Body of pancreas (tissue), 4 donors: ENCODE data around the gene SCEL. TPM values are rescaled to one million over a fixed set of nuclear protein-coding genes. Genes with fewer than 3 reads are reported as not detected.

Experiments
- ATAC-seq: fragments of 150-250 bp; one replicate; pipeline ENCODE4 v1.9.1; 2016
- DNase-seq, 4 donors: peaks; one replicate each; pipeline ENCODE4 v3.0.0-alpha.2; 2019
- H3K27ac ChIP-seq, 4 donors: fragments of 200-600 bp; sonication (generic); 1 replicate in 3 of 4; 2 replicates in 1 of 4; pipeline versions ENCODE4 v1.5.1 to v1.6.1; 2016 to 2019; ENCODE audit warnings: mild to moderate bottlenecking in 1 of 4, mixed read lengths in 1 of 4, moderate library complexity in 1 of 4
- H3K27me3 ChIP-seq, 2 donors: fragments of 200-600 bp; sonication (generic); one replicate each; pipeline ENCODE4 v1.6.0; 2016; ENCODE audit warnings: mild to moderate bottlenecking in 1 of 2
- H3K36me3 ChIP-seq, 2 donors: fragments of 200-600 bp; sonication (generic); replicated peaks in 1 of 2; 2 replicates each; pipeline ENCODE4 v1.5.1; 2016; ENCODE audit warnings: low read depth in 2 of 2; ENCODE audit not compliant: insufficient read depth in 1 of 2
- H3K4me1 ChIP-seq: fragments of 200-600 bp; sonication (generic); one replicate; pipeline ENCODE4 v1.6.0; 2016
- H3K4me3 ChIP-seq, 2 donors: fragments of 200-600 bp; sonication (generic); 1 replicate in 1 of 2; 2 replicates in 1 of 2; pipeline ENCODE4 v1.5.1; 2016 to 2019
- H3K9me3 ChIP-seq, 3 donors: fragments of 200-600 bp; sonication (generic); 1 replicate in 2 of 3; 2 replicates in 1 of 3; pipeline ENCODE4 v1.5.1; 2016
- POLR2A ChIP-seq, 3 donors: fragments of 450-650 bp; IDR thresholded peaks; one replicate each; pipeline ENCODE4 v1.6.1; 2016; ENCODE audit warnings: antibody characterized with exemption in 3 of 3, mild to moderate bottlenecking in 2 of 3
- WGBS, 2 donors: methylation state at CpG; one replicate each; pipeline ENCODE4 v1.1.5; 2017; 5-methylcytosine and 5-hydroxymethylcytosine counted together
- intact Hi-C: fragments of 100-400 bp; cut with DNase I; formaldehyde crosslinking; loops from one replicate; pipeline ENCODE4 v1.15.1; 2023
- total RNA-seq, 2 donors: library from RNA; depleted of rRNA; stranded (reverse); fragments of >200 nt; gene quantifications; one replicate each; pipeline ENCODE4 v1.1.0, GENCODE V29; 2016
- TF ChIP-seq, protein P1 (sequence below), 7 experiments: fragments of 450-650 bp in 4 of 7; fragments of 200-600 bp in 3 of 7; sonication (generic) in 3 of 7; IDR thresholded peaks; one replicate each; pipeline ENCODE4 v1.5.1; 2016 to 2019; ENCODE audit warnings: antibody characterized with exemption in 7 of 7

The SCEL gene
- total RNA-seq, 2 donors from 2014 or later: not detected

GRCh38 chr13:77558016-77558415 lies 22.5 kb downstream of the SCEL start:
- H3K36me3 ChIP-seq: no peaks in the 10 kb centered on the region
- DNase-seq (no peak), ATAC-seq (no peak)
- 79 to 81% methylated on average over 3 of the region's 3 CpGs for WGBS, 2 donors
- H3K4me1 ChIP-seq: peaks cover 4% of the 10 kb centered on the region
- H3K4me3 ChIP-seq: no peak overlapping the region
- no peak overlapping the region for H3K27ac ChIP-seq
- TF ChIP-seq, protein P1, sequence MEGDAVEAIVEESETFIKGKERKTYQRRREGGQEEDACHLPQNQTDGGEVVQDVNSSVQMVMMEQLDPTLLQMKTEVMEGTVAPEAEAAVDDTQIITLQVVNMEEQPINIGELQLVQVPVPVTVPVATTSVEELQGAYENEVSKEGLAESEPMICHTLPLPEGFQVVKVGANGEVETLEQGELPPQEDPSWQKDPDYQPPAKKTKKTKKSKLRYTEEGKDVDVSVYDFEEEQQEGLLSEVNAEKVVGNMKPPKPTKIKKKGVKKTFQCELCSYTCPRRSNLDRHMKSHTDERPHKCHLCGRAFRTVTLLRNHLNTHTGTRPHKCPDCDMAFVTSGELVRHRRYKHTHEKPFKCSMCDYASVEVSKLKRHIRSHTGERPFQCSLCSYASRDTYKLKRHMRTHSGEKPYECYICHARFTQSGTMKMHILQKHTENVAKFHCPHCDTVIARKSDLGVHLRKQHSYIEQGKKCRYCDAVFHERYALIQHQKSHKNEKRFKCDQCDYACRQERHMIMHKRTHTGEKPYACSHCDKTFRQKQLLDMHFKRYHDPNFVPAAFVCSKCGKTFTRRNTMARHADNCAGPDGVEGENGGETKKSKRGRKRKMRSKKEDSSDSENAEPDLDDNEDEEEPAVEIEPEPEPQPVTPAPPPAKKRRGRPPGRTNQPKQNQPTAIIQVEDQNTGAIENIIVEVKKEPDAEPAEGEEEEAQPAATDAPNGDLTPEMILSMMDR (IDR thresholded peaks at IDR 0.05): no peak
- TF ChIP-seq POLR2A (IDR thresholded peaks at IDR 0.05): no peak
- intact Hi-C loops: no loop called here
- no peaks in the 10 kb centered on the region for H3K9me3 ChIP-seq
- H3K27me3 ChIP-seq: no peaks in the 10 kb centered on the region

DNA sequence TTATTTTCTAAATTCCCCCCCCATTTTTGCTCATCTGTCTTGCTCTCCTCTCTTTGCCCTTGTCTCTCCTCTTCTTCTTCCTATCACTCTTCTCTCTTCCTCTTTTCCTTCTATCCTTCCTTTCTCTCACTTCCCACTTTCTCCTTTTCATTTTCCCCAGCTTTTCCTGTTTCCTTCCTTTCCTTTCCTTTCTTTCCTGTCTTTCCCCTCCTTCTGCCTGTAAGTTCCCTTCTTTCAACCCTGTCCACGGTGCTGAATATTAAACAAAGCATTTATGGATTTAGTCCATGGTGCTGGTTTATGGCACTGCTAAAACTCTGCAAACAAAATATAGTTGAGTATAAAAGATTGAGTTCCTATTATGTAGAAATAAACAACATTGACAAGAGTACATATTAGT lies 27.6 kb downstream of the SCEL start:
- Histone ChIP-seq H3K36me3 (no peaks in the 10 kb centered on the region), H3K4me1 (peaks cover 4% of the 10 kb centered on the region), H3K27me3 (no peaks in the 10 kb centered on the region), H3K9me3 (no peaks in the 10 kb centered on the region), H3K4me3 (no peak overlapping the region), H3K27ac (no peak overlapping the region)
- 21 to 23% methylated on average over 1 of the region's 1 CpG for WGBS, 2 donors
- TF ChIP-seq, protein P1 (IDR thresholded peaks at IDR 0.05): no peak
- no peak for ATAC-seq
- intact Hi-C loops: loop anchor here (10.0 kb wide), 1 partner anchor 68 kb away; no protein-coding TSS in a partner anchor
- no peak for DNase-seq

DNA sequence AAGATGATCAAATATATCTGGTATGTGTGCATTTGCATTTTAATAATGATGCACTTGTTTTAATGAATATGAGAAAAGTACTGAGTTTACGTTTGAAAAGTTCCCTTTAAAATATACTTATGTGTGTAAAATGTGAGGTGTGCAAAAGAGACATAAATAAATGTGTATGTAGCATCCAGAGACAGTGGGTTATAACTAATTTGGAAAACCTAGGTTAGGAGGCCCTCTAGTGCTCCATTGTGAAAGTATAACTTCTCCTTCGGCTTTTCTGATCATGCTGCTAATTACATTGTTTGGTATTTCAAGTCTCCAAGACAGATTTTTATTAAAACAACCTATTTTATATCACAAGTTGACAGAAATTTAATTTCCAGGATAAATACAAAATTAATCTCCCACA lies 30.1 kb downstream of the SCEL start:
- intact Hi-C loops: loop anchor here (10.0 kb wide), 1 partner anchor 71 kb away; no protein-coding TSS in a partner anchor
- ATAC-seq: no peak
- 3 to 6% methylated on average over 2 of the region's 2 CpGs for WGBS, 2 donors

DNA sequence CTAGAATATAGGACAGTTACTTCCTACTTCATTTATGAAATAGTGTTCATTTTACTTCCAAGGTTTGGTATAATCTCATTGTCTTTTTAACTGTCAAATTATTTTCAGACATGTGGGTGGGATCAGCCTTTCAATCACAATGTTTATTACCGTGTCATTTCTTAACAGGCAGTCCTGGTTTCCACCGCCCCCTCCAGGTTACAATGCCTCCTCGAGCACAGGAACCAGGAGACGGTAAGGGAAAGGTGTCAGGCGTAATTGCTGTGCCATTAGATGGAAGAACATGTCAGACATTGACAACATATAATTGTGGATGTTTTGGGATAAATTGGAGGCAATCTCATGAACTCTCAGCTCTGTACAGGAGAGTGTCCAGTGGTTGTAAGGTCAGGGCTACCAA lies 36.5 kb downstream of the SCEL start:
- Histone ChIP-seq H3K4me3 (no peak overlapping the region), H3K27ac (no peak overlapping the region), H3K4me1 (no peaks in the 10 kb centered on the region), H3K9me3 (no peaks in the 10 kb centered on the region), H3K27me3 (no peaks in the 10 kb centered on the region), H3K36me3 (no peaks in the 10 kb centered on the region)
- intact Hi-C loops: no loop called here
- TF ChIP-seq POLR2A (IDR thresholded peaks at IDR 0.05): no peak
- TF ChIP-seq, protein P1 (IDR thresholded peaks at IDR 0.05): no peak
- DNase-seq (no peak), ATAC-seq (no peak)
- WGBS, 2 donors: 69 to 72% methylated on average over 5 of the region's 5 CpGs

More for the DNA sequence above, 30.1 kb downstream of the SCEL start:
- no peak for DNase-seq
- no peak overlapping the region for H3K27ac ChIP-seq
- no peaks in the 10 kb centered on the region for H3K4me1 ChIP-seq
- H3K4me3 ChIP-seq: no peak overlapping the region
- no peaks in the 10 kb centered on the region for H3K36me3 ChIP-seq
- TF ChIP-seq, protein P1 (IDR thresholded peaks at IDR 0.05): peak in 5 of 7 experiments; percentile 19 to 43 (median 37)
- no peak for TF ChIP-seq POLR2A (IDR thresholded peaks at IDR 0.05)
- no peaks in the 10 kb centered on the region for H3K27me3 ChIP-seq
- H3K9me3 ChIP-seq: no peaks in the 10 kb centered on the region

DNA sequence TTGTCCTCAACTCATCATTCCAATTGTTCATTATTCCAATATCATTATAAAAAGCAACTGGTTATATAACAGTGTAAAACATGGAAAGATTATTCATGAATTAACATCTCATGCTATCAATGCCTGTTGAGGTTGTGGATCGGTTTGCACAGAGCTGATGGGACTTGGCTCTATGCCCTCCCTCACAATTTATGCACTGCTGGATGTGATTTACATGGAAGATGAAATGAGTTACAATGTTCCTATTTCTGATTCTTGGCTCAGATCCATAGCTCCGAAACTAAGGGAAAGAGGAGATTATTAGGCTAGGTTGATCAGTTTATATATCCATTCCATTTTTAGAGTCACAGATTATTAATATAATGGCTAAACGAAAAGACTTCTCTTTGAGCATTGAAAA lies 38.6 kb downstream of the SCEL start:
- TF ChIP-seq, protein P1 (IDR thresholded peaks at IDR 0.05): no peak
- no peak for TF ChIP-seq POLR2A (IDR thresholded peaks at IDR 0.05)
- intact Hi-C loops: no loop called here
- Histone ChIP-seq H3K9me3 (no peaks in the 10 kb centered on the region), H3K27me3 (no peaks in the 10 kb centered on the region), H3K27ac (no peak overlapping the region), H3K4me3 (no peak overlapping the region), H3K36me3 (no peaks in the 10 kb centered on the region), H3K4me1 (no peaks in the 10 kb centered on the region)
- DNase-seq (no peak), ATAC-seq (no peak)
- 35 to 50% methylated on average over 3 of the region's 3 CpGs for WGBS, 2 donors
